ENCODE data around the gene PRKN.

Gene PRKN

DNA sequence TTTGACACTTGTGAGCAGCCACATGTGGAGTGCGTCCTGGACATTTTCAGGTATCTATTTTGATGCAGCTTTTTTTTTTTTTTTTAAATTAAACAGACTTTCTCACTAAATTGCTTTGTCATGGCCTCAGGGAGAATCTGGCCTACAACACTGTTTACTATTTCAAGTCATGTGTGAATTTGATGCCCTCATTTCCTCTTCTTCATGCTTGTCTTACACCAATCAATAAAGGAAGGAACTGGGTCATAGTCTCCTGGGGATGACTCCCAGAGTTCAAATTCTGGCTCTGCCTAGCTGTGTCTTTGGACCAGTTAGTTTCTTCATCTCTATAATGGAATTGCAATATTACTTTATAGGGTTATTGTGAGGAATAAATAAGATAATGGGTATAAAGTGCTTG is 554.1 kb downstream of the PRKN start:
- no peak for TF ChIP-seq GATA2 (IDR thresholded peaks at IDR 0.05; ENCODE audit: low read depth, low read length)
- TF ChIP-seq GATA3 (IDR thresholded peaks at IDR 0.05; ENCODE audit: low read depth, low read length), result no peak

DNA sequence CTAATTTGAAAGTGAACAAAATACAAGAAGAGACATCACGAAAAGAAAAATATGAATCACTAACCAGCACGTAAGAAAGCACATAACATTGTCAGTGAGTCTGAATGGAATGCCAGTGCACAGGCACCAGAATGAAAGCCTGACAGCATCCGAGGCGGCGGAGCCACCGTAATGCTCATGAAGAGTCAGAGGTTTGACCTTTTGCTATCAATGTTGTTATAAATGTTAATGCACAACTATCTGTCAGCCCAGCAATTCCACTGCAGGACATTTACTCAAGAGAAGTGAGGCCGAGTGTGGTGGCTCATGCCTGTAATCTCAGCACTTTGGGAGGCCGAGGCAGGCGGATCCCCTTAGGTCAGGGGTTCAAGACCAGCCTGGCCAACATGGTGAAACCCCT is 562.1 kb downstream of the PRKN start:
- TF ChIP-seq GATA2 (IDR thresholded peaks at IDR 0.05; ENCODE audit: low read depth, low read length) (no peak), GATA3 (IDR thresholded peaks at IDR 0.05; ENCODE audit: low read depth, low read length) (no peak)

DNA sequence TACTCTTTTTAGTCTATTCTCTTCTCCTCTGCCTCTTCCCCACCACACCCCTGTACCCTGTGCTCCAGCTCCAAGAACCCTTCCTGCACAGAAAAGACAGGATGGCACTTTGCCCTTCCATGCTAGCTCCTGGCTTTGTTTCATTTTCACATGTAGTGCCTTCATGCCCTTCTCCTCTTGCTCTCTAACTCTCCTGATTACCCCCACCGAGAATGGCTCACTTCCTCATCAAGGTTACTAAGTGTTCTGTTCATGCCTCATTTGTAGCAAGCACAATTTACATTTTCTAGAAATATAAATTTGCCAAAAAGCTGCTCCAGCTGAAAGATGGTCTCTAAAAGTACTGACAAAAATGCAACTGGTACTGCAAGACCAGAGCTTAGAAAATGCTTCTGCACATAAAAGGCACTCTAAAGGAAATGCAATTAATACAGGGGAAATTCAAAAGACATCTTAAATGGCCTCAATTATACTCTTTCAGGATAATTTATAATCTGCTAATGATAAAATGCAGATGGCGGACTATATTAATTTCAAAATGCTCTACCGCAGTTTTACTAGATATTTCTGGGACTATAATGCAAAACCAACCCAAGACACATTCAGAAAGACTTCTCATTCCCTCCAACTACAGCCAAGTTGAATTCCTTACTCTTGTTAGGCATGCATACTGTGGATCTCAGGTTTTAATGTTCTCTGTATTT is 570.2 kb downstream of the PRKN start:
- TF ChIP-seq GATA2 (IDR thresholded peaks at IDR 0.05; ENCODE audit: low read depth, low read length), result no peak
- no peak for TF ChIP-seq GATA3 (IDR thresholded peaks at IDR 0.05; ENCODE audit: low read depth, low read length)

DNA sequence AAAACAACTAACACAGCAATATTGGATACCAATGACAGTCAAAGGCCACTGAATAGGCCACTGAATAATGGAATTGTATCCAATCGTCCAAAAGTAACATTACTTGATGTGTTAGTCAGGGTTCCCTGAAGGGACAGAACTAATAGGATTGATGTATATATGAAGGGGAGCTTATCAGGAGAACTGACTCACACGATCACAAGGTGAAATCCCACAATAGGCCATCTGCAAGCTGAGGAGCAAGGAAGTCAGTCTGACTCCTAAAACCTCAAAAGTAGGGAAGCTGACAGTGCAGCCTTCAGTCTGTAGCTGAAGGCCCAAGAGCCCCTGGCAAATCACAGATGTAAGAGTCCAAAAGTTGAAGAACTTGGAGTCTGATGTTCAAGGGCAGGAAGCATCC is 571.4 kb downstream of the PRKN start:
- TF ChIP-seq GATA3 (IDR thresholded peaks at IDR 0.05; ENCODE audit: low read depth, low read length) (no peak), GATA2 (IDR thresholded peaks at IDR 0.05; ENCODE audit: low read depth, low read length) (no peak)

DNA sequence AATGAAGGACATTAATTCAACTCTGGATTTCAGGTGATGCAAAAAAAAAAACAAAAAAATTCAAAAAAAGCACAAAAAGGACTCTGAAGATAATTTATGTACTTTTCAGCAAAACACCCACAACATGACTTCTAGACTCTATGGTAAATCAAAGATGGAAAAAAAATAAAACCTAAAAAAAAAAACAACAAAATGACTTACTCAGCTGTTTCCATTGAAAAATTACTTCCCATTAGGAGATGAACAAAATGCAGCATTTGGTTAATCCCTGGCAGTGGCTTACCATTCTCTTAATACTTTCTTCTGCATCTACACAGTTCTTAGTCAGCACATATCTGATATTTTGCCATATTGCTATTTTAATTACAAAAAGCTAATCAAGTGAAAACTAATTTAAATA is 572.6 kb downstream of the PRKN start:
- TF ChIP-seq GATA3 (IDR thresholded peaks at IDR 0.05; ENCODE audit: low read depth, low read length) (no peak), GATA2 (IDR thresholded peaks at IDR 0.05; ENCODE audit: low read depth, low read length) (no peak)

DNA sequence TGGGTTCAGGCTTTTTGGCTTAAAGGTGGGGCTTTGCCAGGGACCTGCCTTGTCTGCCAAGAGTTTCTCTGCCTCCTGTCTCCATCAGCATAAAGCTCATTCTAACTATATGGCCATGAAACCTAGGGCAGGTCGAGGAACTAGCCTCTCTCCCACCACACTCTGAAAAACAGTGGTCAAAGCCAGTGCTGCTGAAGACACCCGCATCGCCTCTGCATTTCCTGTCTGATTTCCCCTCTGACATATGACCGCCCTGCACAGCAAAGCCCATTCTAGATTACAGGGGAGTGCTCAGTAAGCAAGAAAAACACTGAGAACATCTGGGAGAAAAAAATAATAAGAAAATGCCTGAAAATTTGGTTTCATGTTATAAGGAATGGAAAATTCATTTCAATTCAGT is 573.6 kb downstream of the PRKN start:
- TF ChIP-seq GATA3 (IDR thresholded peaks at IDR 0.05; ENCODE audit: low read depth, low read length), result no peak
- TF ChIP-seq GATA2 (IDR thresholded peaks at IDR 0.05; ENCODE audit: low read depth, low read length), result no peak

DNA sequence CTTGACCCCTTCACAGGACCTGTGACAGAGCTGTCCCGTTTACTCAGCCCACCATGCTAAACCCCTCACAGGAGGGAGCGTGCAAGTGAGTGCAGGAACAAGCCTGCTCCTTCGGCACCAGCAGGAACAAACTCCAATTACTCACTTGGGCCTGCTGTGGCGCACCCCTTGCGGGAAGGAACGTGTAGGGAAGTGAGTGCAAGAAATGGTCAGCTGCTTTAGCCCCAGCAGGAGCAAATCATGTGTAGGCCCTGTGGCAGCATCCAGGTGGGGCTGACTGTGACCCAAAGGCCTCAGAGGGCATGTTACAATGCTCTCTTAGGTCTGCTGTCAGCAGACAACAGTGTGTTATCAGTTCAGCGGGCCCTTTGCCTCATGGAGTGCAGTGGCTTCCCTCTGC is 574.4 kb downstream of the PRKN start:
- TF ChIP-seq GATA2 (IDR thresholded peaks at IDR 0.05; ENCODE audit: low read depth, low read length), result no peak
- no peak for TF ChIP-seq GATA3 (IDR thresholded peaks at IDR 0.05; ENCODE audit: low read depth, low read length)

DNA sequence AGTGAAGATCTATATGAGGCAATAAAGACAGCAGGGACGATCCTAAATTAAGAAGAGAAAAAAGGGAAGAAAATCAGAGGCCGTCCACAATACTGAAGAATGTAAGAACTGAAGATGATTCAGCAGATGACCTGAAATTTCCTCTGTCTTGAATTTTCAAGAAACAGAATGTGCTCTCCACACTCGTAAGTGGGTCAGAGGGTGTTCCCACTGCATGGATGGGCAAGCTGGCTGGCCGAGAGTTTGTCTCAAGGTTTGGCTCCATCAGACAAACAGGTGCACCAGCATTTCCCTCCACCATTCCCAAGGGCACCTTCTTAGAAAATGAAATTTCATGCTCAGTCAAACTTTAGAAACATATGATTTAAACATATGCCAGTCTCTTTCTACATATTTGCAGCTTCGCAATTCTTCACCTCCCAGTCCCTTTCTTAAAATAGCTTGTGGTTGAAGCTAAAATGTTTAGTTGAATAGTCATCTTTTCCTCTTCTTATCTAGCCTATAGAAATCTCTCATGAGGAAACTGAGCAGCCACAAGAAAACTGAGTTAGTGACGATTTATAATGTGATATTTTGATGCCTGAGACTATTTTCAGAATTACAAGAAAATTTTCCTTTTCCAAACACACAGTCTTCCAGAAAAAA is 576.4 kb downstream of the PRKN start:
- no peak for TF ChIP-seq GATA2 (IDR thresholded peaks at IDR 0.05; ENCODE audit: low read depth, low read length)
- TF ChIP-seq GATA3 (IDR thresholded peaks at IDR 0.05; ENCODE audit: low read depth, low read length), result no peak

DNA sequence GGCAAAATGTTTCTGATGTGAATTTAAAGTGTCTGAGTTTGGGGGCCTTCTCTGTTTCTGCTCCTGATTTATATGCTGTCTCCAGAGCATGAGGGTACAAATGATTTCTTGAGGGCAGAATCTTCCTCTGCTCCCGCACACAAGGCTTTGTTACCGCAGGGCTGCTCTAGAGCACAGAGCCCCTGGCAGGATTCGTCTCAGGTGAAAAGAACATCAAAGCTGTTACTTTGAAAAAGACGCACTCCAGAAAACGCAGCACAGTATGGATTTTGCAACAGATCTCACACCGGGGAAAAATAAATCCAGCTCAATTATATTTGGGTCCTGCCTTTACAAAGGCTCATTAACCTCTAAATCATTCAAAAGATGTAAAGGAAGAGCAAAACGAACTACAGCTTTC is 577.3 kb downstream of the PRKN start:
- TF ChIP-seq GATA2 (IDR thresholded peaks at IDR 0.05; ENCODE audit: low read depth, low read length) (no peak), GATA3 (IDR thresholded peaks at IDR 0.05; ENCODE audit: low read depth, low read length) (no peak)

DNA sequence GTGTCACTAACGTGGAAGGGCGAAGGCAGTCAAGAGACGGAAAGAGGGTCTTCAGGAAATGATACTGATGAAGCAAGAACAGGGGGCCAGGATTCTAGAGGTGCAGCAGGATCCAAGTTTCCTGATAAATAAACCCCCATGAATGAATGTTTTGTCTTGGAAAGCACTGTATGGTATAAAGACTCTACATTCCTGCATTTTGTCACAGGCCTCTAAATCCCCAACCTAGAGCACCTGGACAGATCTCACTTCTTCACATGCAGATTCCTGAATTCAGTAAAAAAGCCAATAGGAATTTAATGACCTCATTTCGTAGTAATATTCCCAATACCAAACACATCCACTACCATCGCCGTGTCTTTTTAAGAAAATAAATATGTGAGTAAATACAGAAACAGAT is 577.8 kb downstream of the PRKN start:
- no peak for TF ChIP-seq GATA2 (IDR thresholded peaks at IDR 0.05; ENCODE audit: low read depth, low read length)
- TF ChIP-seq GATA3 (IDR thresholded peaks at IDR 0.05; ENCODE audit: low read depth, low read length), result no peak

DNA sequence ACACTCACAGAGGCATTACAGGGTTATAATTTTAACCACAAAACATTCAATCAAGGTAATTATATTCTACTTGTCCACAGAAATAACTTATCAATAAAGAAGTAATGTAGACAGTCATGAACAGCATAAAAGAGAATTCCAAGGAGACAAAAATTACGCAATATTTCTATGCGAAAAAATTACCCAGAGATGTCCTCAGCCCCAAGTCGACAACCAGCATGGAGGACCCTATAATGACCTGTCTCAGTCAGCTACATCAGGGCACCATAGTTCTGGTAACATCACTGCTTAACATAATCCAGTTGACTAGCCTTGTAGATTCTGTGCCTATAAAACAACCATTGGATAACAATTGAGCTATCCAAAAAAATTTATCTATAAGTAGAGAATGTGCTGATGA is 579.8 kb downstream of the PRKN start:
- no peak for TF ChIP-seq GATA3 (IDR thresholded peaks at IDR 0.05; ENCODE audit: low read depth, low read length)
- no peak for TF ChIP-seq GATA2 (IDR thresholded peaks at IDR 0.05; ENCODE audit: low read depth, low read length)

DNA sequence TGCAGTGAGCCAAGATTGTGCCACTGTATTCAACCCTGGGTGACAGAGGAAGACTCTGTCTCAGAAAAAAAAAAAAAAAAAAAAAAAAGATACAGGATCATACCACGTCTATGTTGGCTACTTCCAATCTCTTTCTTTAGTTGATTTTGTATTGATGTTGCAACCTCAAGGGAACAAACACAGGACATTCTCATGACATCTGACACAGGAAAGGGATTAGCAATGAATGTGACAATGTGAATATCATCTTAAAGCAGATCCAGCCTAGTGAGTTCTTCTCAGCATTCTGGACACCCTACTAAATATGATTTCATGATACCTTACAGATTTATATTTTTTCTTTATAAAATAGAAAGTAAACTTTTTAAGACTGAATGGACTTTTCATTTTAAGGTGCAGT is 580.3 kb downstream of the PRKN start:
- no peak for TF ChIP-seq GATA2 (IDR thresholded peaks at IDR 0.05; ENCODE audit: low read depth, low read length)

DNA sequence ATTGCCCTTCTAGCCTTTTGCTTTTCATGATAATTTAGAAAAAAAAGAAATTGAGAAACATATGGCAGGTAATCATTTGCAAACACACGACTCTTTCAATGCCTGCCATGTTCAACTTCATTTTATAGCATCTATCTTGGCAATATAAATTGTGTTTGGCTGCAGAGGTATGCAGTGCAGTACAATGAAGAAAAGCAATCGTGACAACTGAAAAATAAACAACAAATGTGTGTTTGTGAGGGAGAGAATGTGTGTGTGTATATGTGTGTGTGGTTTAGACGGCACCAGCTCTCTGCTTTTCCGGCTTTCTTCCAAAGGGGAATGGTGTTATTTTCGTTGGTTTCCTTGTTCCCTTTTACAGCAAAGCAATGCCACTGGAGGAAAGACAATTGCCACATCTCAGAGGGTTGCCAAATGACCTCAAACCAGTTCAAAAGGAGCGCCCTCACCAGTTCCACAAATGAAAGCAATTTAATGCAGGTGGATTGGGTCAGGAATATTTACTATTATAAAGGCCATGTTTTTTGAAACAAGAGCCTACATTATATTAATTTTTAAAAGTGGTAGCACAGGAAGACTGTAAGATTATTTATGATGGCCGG is 587.2 kb downstream of the PRKN start:
- TF ChIP-seq GATA3 (IDR thresholded peaks at IDR 0.05; ENCODE audit: low read depth, low read length) (no peak), GATA2 (IDR thresholded peaks at IDR 0.05; ENCODE audit: low read depth, low read length) (no peak)

DNA sequence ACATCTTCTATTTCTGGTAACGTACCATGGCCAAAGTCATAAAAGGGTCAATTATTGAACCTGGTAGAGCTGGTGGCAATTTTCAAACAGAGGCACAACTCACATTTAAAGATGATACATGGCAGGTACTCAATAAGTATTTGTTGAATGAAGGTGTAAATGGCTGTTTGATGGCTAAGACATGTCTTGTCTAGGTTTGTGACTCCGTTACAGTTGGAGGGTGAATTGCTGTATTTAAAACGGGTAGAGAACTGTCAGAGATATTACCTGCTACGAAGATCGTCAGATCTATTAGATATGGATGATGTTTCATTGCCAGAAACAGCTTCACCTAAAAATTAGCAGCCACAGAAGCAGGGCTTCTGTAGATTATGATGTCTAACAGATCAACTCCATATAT is 601.9 kb downstream of the PRKN start:
- TF ChIP-seq GATA3 (IDR thresholded peaks at IDR 0.05; ENCODE audit: low read depth, low read length), result no peak
- no peak for TF ChIP-seq GATA2 (IDR thresholded peaks at IDR 0.05; ENCODE audit: low read depth, low read length)
